Right lobe of liver (tissue), 6 donors: ENCODE results near the gene HLA-DPA1. TPM values are rescaled to one million over a fixed set of nuclear protein-coding genes. Genes with fewer than 3 reads are reported as not detected.
A peak's percentile ranks its signal among the peaks of the same experiment; 100 is the strongest.

Experiments used
- ATAC-seq, 4 donors: fragments of 200-7000 bp; cut with Tn5 transposase; one replicate each; pipeline ENCODE4 v1.9.1; 2020; ENCODE audit warnings: mild to moderate bottlenecking in 4 of 4, moderate library complexity in 4 of 4
- DNase-seq, 3 donors: peaks; one replicate each; pipeline ENCODE4 v3.0.0-alpha.2; 2020
- H3K27ac ChIP-seq, 3 donors: fragments of 200-600 bp; one replicate each; pipeline ENCODE4 v1.8.0; 2022
- H3K27me3 ChIP-seq, 2 donors: fragments of 200-600 bp; one replicate each; pipeline ENCODE4 v1.8.0; 2022
- H3K36me3 ChIP-seq, 4 donors: fragments of 200-600 bp; sonication (generic) in 1 of 4; one replicate each; pipeline versions ENCODE4 v1.5.1 to v1.8.0; 2017 to 2022; ENCODE audit warnings: control low read depth in 1 of 4
- H3K4me1 ChIP-seq, 4 donors: fragments of 200-600 bp; sonication (generic) in 1 of 4; one replicate each; pipeline versions ENCODE4 v1.5.1 to v1.8.0; 2017 to 2022; ENCODE audit warnings: control low read depth in 1 of 4
- H3K4me3 ChIP-seq, 3 donors: fragments of 200-600 bp; one replicate each; pipeline ENCODE4 v1.8.0; 2022
- H3K9me3 ChIP-seq, 4 donors: fragments of 200-600 bp; sonication (generic) in 1 of 4; one replicate each; pipeline versions ENCODE4 v1.5.1 to v1.8.0; 2017 to 2022; ENCODE audit warnings: control low read depth in 1 of 4
- POLR2A ChIP-seq: fragments of 450-650 bp; IDR thresholded peaks from one replicate; pipeline ENCODE4 v1.6.1; 2017; ENCODE audit warnings: antibody characterized with exemption, mild to moderate bottlenecking
- WGBS: methylation state at CpG from one replicate; pipeline ENCODE4 v1.1.6; 2018; ENCODE audit warnings: low coverage, low lambda C conversion rate; ENCODE audit not compliant: insufficient coverage; ENCODE audit errors: missing lambda C conversion rate; 5-methylcytosine and 5-hydroxymethylcytosine counted together
- intact Hi-C, 2 donors: fragments of 100-400 bp; cut with DNase I; formaldehyde crosslinking; loops; one replicate each; pipeline versions ENCODE4 v1.11.2 to v1.14.1; 2022
- total RNA-seq, 6 experiments: library from RNA; depleted of rRNA in 2 of 6; stranded (reverse); fragments of >200 nt in 2 of 6; fragmentation: NEBNext Ultra II Directional in 3 of 6; extraction: Animal tissue kit (Norgen Biotek cat#: 25700) in 3 of 6; gene quantifications; one replicate each; pipeline versions ENCODE4 v1.1.0 to v1.2.4, GENCODE V29; 2016 to 2023
- TF ChIP-seq, protein P1 (sequence below), 4 donors: fragments of 200-600 bp in 3 of 4; fragments of 450-650 bp in 1 of 4; IDR thresholded peaks; one replicate each; pipeline versions ENCODE4 v1.5.1 to v1.8.0; 2016 to 2022; ENCODE audit warnings: antibody characterized with exemption in 4 of 4, mild to moderate bottlenecking in 2 of 4
- donor health status: DM: no; HTN: yes; CAD: no.
- donor health status: DM: no; HTN: no; CAD: no.
- donor health status: DM: no; HTN: no; CAD: no.
- donor health status: DM: no; HTN: yes; CAD: no.
- donor health status: DM: no; HTN: yes; CAD: no.

Gene HLA-DPA1
- total RNA-seq, 6 experiments from 2014 or later: 10.0 to 74.8 (median 26.3) TPM

DNA sequence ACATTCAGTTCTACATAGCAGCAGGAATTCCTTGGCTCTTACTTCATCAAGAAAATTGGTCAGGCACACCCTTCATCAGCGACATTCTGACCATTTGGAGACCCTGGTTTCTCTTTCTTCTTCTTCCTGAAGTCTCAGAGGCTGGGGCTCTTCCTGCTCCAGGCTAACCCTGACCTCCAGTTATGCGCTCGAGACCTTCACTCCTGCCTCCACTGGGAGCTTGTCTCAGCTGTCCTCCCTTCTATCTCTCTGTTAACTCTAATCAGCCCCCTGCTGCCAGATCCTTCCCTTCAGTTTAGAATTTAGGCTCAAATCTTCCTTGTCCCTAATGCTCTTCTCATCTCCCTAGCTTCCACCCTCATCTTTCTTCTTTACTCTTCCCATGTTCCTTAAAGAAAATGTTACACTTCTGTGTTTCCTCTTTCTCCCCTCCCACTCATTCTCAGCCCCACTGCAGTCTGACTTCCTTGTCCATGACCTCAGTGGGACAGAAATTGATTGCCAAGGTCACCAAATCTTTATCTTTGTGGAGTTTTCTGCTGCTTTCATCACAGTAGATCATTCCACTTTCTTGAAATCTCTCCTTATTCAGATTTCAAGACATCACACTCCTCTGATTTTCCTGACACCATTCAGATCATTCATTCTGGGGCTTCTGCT lies 55.6 kb downstream of the HLA-DPA1 start:
- Histone ChIP-seq H3K27ac (peak overlapping the region; percentile 57 to 84 (median 64)), H3K4me3 (no peak overlapping the region), H3K27me3 (peaks cover 0 to 2% of the 10 kb centered on the region in 2 donors), H3K36me3 (no peaks in the 10 kb centered on the region), H3K9me3 (no peaks in the 10 kb centered on the region), H3K4me1 (peaks cover 0 to 7% (median 0%) of the 10 kb centered on the region in 4 donors)
- no peak for TF ChIP-seq POLR2A
- TF ChIP-seq, protein P1, sequence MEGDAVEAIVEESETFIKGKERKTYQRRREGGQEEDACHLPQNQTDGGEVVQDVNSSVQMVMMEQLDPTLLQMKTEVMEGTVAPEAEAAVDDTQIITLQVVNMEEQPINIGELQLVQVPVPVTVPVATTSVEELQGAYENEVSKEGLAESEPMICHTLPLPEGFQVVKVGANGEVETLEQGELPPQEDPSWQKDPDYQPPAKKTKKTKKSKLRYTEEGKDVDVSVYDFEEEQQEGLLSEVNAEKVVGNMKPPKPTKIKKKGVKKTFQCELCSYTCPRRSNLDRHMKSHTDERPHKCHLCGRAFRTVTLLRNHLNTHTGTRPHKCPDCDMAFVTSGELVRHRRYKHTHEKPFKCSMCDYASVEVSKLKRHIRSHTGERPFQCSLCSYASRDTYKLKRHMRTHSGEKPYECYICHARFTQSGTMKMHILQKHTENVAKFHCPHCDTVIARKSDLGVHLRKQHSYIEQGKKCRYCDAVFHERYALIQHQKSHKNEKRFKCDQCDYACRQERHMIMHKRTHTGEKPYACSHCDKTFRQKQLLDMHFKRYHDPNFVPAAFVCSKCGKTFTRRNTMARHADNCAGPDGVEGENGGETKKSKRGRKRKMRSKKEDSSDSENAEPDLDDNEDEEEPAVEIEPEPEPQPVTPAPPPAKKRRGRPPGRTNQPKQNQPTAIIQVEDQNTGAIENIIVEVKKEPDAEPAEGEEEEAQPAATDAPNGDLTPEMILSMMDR (IDR thresholded peaks at IDR 0.05): no peak
- 46% methylated on average over 3 of the region's 3 CpGs for WGBS
- no peak for DNase-seq
- ATAC-seq: peak in 1 of 4 donors; percentile 15
- intact Hi-C loops: no loop called here

- peaks cover 0 to 2% of the 10 kb centered on the region in 2 donors for H3K27me3 ChIP-seq
- no peak for ATAC-seq
- peaks cover 0 to 7% (median 0%) of the 10 kb centered on the region in 4 donors for H3K4me1 ChIP-seq
- H3K36me3 ChIP-seq: no peaks in the 10 kb centered on the region
- intact Hi-C loops: no loop called here
- DNase-seq: no peak
- peak overlapping the region in 1 of 3 donors; percentile 84 for H3K27ac ChIP-seq
- H3K9me3 ChIP-seq: no peaks in the 10 kb centered on the region
- WGBS: 71% methylated on average over 4 of the region's 4 CpGs
- TF ChIP-seq, protein P1 (IDR thresholded peaks at IDR 0.05): no peak
- no peak for TF ChIP-seq POLR2A
- no peak overlapping the region for H3K4me3 ChIP-seq
Observed at GRCh38 chr6:33017018-33017417, 56.4 kb downstream of the HLA-DPA1 start.

- intact Hi-C loops: no loop called here
- Histone ChIP-seq H3K36me3 (no peaks in the 10 kb centered on the region), H3K9me3 (no peaks in the 10 kb centered on the region), H3K4me3 (no peak overlapping the region), H3K4me1 (peaks cover 0 to 7% (median 0%) of the 10 kb centered on the region in 4 donors), H3K27ac (no peak overlapping the region), H3K27me3 (peaks cover 0 to 2% of the 10 kb centered on the region in 2 donors)
- 65% methylated on average over 9 of the region's 11 CpGs for WGBS
- ATAC-seq (no peak), DNase-seq (no peak)
- TF ChIP-seq, protein P1 (IDR thresholded peaks at IDR 0.05): no peak
- no peak for TF ChIP-seq POLR2A
Observed at GRCh38 chr6:33015798-33016197, 57.7 kb downstream of the HLA-DPA1 start.

DNA sequence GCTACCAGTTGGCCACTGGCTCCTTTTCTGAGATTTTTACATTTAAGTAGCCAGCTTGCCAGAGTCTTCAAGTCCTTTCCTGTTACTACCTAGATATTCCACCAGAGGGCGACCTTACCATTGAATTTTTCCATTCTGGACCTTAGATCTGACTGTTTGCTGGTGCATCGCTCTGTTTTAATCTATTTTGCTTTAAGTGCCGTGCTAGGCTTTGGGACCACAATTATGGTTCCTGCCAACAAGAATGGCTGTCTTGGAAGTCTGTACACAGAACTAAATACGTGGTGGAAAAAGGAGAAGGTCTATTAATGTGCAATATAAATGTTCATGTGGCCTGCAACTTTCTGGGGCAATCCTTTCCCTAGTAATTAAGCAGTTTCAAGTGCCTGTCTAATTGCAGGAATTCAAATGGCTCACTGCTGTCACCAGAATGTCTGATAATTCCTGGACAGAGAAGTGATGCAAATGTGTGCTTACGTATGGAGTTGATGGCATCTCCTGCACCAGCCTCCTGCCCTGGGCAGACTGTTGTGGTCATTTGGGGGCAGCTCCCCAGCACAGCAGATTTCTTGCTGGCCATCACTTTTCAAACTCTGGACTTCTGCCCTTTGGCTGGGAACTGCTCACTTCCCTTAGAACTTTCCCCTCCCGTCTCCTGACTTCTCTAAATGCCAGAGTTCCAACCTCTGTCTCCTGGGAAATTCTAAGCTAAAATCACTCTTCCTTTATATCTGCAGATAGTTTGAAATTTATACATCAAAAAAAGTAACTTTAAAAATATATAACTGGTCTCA lies 58.4 kb downstream of the HLA-DPA1 start:
- Histone ChIP-seq H3K9me3 (no peaks in the 10 kb centered on the region), H3K4me3 (no peak overlapping the region), H3K27ac (no peak overlapping the region), H3K36me3 (no peaks in the 10 kb centered on the region), H3K4me1 (peaks cover 0 to 7% (median 0%) of the 10 kb centered on the region in 4 donors), H3K27me3 (peaks cover 0 to 2% of the 10 kb centered on the region in 2 donors)
- TF ChIP-seq POLR2A: no peak
- TF ChIP-seq, protein P1 (IDR thresholded peaks at IDR 0.05): peak; percentile 70 to 91 (median 84)
- WGBS: 5% methylated on average over 5 of the region's 6 CpGs
- intact Hi-C loops: loop anchor here in 1 of 2 donors (5.0 kb wide), 1 partner anchor 67 kb away; no protein-coding TSS in a partner anchor
- peak; percentile 76 to 80 (median 78) for ATAC-seq
- no peak for DNase-seq

Other genes with a start within 250 kb of the HLA-DPA1 start
- 10 to 100 TPM in 4 of 6 experiments, 1 to 10 TPM in 2; 8.8 to 20.2 (median 15.9) TPM for gene TAP2, start 234.9 kb downstream of the HLA-DPA1 start, total RNA-seq
- gene PSMB8, start 229.6 kb downstream of the HLA-DPA1 start, total RNA-seq: 10 to 100 TPM; 34.7 to 66.3 (median 40.5) TPM
- gene TAP1, start 219.9 kb downstream of the HLA-DPA1 start, total RNA-seq: 10 to 100 TPM in 5 of 6 experiments, 1 to 10 TPM in 1; 7.7 to 24.9 (median 17.8) TPM
- gene PSMB9, start 219.5 kb downstream of the HLA-DPA1 start, total RNA-seq: 10 to 100 TPM in 5 of 6 experiments, 1 to 10 TPM in 1; 7.1 to 33.2 (median 18.0) TPM
- 10 to 100 TPM in 1 of 6 experiments, 1 to 10 TPM in 5; 1.8 to 22.0 (median 6.5) TPM for gene HLA-DMB, start 132.6 kb downstream of the HLA-DPA1 start, total RNA-seq
- gene HLA-DMA, start 120.6 kb downstream of the HLA-DPA1 start, total RNA-seq: 10 to 100 TPM in 4 of 6 experiments, 1 to 10 TPM in 2; 6.9 to 26.2 (median 10.7) TPM
- 100 to 1,000 TPM in 1 of 6 experiments, 10 to 100 TPM in 5; 66.3 to 111 (median 73.7) TPM for gene BRD2, start 105.1 kb downstream of the HLA-DPA1 start, total RNA-seq
- gene HLA-DOA, start 64.1 kb downstream of the HLA-DPA1 start, total RNA-seq: 1 to 10 TPM in 5 of 6 experiments, under 1 TPM in 1; 0.37 to 3.3 (median 1.2) TPM
- gene HLA-DPB1, start 2.3 kb upstream of the HLA-DPA1 start, total RNA-seq: 10 to 100 TPM in 5 of 6 experiments, 1 to 10 TPM in 1; 8.6 to 66.7 (median 23.0) TPM
- gene COL11A2, start 118.8 kb upstream of the HLA-DPA1 start, total RNA-seq: 1 to 10 TPM in 1 of 6 experiments, under 1 TPM in 5; 0.06 to 1.4 (median 0.61) TPM
- 10 to 100 TPM; 10.1 to 28.2 (median 17.7) TPM for gene RXRB, start 127.0 kb upstream of the HLA-DPA1 start, total RNA-seq
- gene SLC39A7, start 127.2 kb upstream of the HLA-DPA1 start, total RNA-seq: 10 to 100 TPM; 33.5 to 61.4 (median 50.1) TPM
- gene HSD17B8, start 131.0 kb upstream of the HLA-DPA1 start, total RNA-seq: 10 to 100 TPM; 14.3 to 39.8 (median 33.8) TPM
- gene RING1, start 134.9 kb upstream of the HLA-DPA1 start, total RNA-seq: 10 to 100 TPM in 4 of 6 experiments, 1 to 10 TPM in 2; 7.5 to 21.3 (median 19.7) TPM
- gene VPS52, start 198.2 kb upstream of the HLA-DPA1 start, total RNA-seq: 10 to 100 TPM; 16.4 to 35.1 (median 27.5) TPM
- gene RPS18, start 198.4 kb upstream of the HLA-DPA1 start, total RNA-seq: 100 to 1,000 TPM; 504 to 932 (median 612) TPM
- 1 to 10 TPM in 4 of 6 experiments, under 1 TPM in 2; 0.79 to 1.7 (median 1.4) TPM for gene B3GALT4, start 203.5 kb upstream of the HLA-DPA1 start, total RNA-seq
- 10 to 100 TPM; 13.1 to 35.2 (median 23.9) TPM for gene WDR46, start 215.6 kb upstream of the HLA-DPA1 start, total RNA-seq
- 10 to 100 TPM; 23.8 to 35.2 (median 27.5) TPM for gene PFDN6, start 216.0 kb upstream of the HLA-DPA1 start, total RNA-seq
- 10 to 100 TPM; 15.1 to 30.6 (median 23.3) TPM for gene RGL2, start 225.3 kb upstream of the HLA-DPA1 start, total RNA-seq
- 100 to 1,000 TPM in 5 of 6 experiments, 10 to 100 TPM in 1; 89.2 to 140 (median 124) TPM for gene TAPBP, start 240.4 kb upstream of the HLA-DPA1 start, total RNA-seq
- gene ZBTB22, start 244.1 kb upstream of the HLA-DPA1 start, total RNA-seq: 1 to 10 TPM; 2.9 to 6.8 (median 4.9) TPM
- 10 to 100 TPM; 11.3 to 28.8 (median 19.5) TPM for gene DAXX, start 249.3 kb upstream of the HLA-DPA1 start, total RNA-seq